Measurements from ENCODE around the gene ADAM19. TPM values are rescaled to one million over a fixed set of nuclear protein-coding genes. Genes with fewer than 3 reads are reported as not detected.

ADAM19 gene
- total RNA-seq, 1 experiment from 2014 or later: 0.47 TPM

GRCh38 chr5:157566902-157567489 is 8.6 kb downstream of the ADAM19 start:
- POLR2A ChIA-PET: interaction anchor here (1.3 kb wide), 1 partner anchor 21 kb away, joined by 5 read pairs; no protein-coding TSS in a partner anchor
- intact Hi-C loops (cut with micrococcal nuclease): no loop called here

GRCh38 chr5:157563929-157564716 is 11.5 kb downstream of the ADAM19 start:
- no peak for DNase-seq (ENCODE audit: unreplicated experiment)
- H3K36me3 Mint-ChIP-seq (ENCODE audit: insufficient read depth, unreplicated experiment): no peaks in the 10 kb centered on the region
- no peak overlapping the region for H3K4me3 Mint-ChIP-seq (ENCODE audit: unreplicated experiment)
- no peaks in the 10 kb centered on the region for H3K9me3 Mint-ChIP-seq (ENCODE audit: unreplicated experiment)
- H3K27ac Mint-ChIP-seq (ENCODE audit: low read depth, unreplicated experiment): no peak overlapping the region
- POLR2A ChIA-PET: no interaction called here
- intact Hi-C loops (cut with micrococcal nuclease): loop anchor here (5.0 kb wide), 1 partner anchor 48 kb away; no protein-coding TSS in a partner anchor
- H3K4me1 Mint-ChIP-seq (ENCODE audit: insufficient read depth, unreplicated experiment): peaks cover 7% of the 10 kb centered on the region
- BruUV-seq (replicated peaks): no TSS peak
- no peaks in the 10 kb centered on the region for H3K27me3 Mint-ChIP-seq (ENCODE audit: insufficient read depth, unreplicated experiment)
- CTCF ChIA-PET: interaction anchor here (0.8 kb wide), 1 partner anchor 179 kb away, joined by 3 read pairs; no protein-coding TSS in a partner anchor
- no peak for TF ChIP-seq CTCF (IDR thresholded peaks at IDR 0.05; ENCODE audit: unreplicated experiment)

More at GRCh38 chr5:157566902-157567489, 8.6 kb downstream of the ADAM19 start:
- Mint-ChIP-seq H3K4me3 (ENCODE audit: unreplicated experiment) (no peak overlapping the region), H3K27me3 (ENCODE audit: insufficient read depth, unreplicated experiment) (no peaks in the 10 kb centered on the region), H3K36me3 (ENCODE audit: insufficient read depth, unreplicated experiment) (no peaks in the 10 kb centered on the region), H3K27ac (ENCODE audit: low read depth, unreplicated experiment) (no peak overlapping the region), H3K4me1 (ENCODE audit: insufficient read depth, unreplicated experiment) (no peaks in the 10 kb centered on the region), H3K9me3 (ENCODE audit: unreplicated experiment) (no peaks in the 10 kb centered on the region)
- CTCF ChIA-PET: interaction anchor here (0.9 to 1.8 kb wide), 3 partner anchors 12 to 97 kb away, joined by 4 read pairs; no protein-coding TSS in a partner anchor
- TF ChIP-seq CTCF (IDR thresholded peaks at IDR 0.05; ENCODE audit: unreplicated experiment): no peak
- BruUV-seq (replicated peaks): no TSS peak
- no peak for DNase-seq (ENCODE audit: unreplicated experiment)

- Mint-ChIP-seq H3K9me3 (ENCODE audit: unreplicated experiment) (no peaks in the 10 kb centered on the region), H3K4me3 (ENCODE audit: unreplicated experiment) (no peak overlapping the region)
- CTCF ChIA-PET: interaction anchor here (0.7 kb wide), 1 partner anchor 23 kb away, joined by 4 read pairs; no protein-coding TSS in a partner anchor
These were observed 12.1 kb downstream of the ADAM19 start for GRCh38 chr5:157563373-157563928.

More at GRCh38 chr5:157563373-157563928, 12.1 kb downstream of the ADAM19 start:
- no TSS peak for BruUV-seq (replicated peaks)
- peak; percentile 79 for DNase-seq (ENCODE audit: unreplicated experiment)
- H3K4me1 Mint-ChIP-seq (ENCODE audit: insufficient read depth, unreplicated experiment): peaks cover 13% of the 10 kb centered on the region
- intact Hi-C loops (cut with micrococcal nuclease): loop anchor here (5.0 kb wide), 1 partner anchor 49 kb away; no protein-coding TSS in a partner anchor
- H3K27me3 Mint-ChIP-seq (ENCODE audit: insufficient read depth, unreplicated experiment): no peaks in the 10 kb centered on the region
- H3K36me3 Mint-ChIP-seq (ENCODE audit: insufficient read depth, unreplicated experiment): no peaks in the 10 kb centered on the region
- no peak for TF ChIP-seq CTCF (IDR thresholded peaks at IDR 0.05; ENCODE audit: unreplicated experiment)
- POLR2A ChIA-PET: no interaction called here
- H3K27ac Mint-ChIP-seq (ENCODE audit: low read depth, unreplicated experiment): no peak overlapping the region

Measured in MCF 10A (cell line).